IMR-90 (cell line): Measurements from ENCODE around the gene B9D1. TPM values are rescaled to one million over a fixed set of nuclear protein-coding genes. Genes with fewer than 3 reads are reported as not detected.
A peak's percentile ranks its signal among the peaks of the same experiment; 100 is the strongest.

Experiments used
- ATAC-seq: fragments of 200-7000 bp; cut with Tn5 transposase; 2 replicates; pipeline ENCODE4 v1.9.1; 2020; ENCODE audit warnings: low read depth, mild to moderate bottlenecking, moderate library complexity
- BruUV-seq: library from RNA; stranded (reverse); fragments of 400-500 nt; replicated peaks from 2 replicates; lab custom pipeline; 2021; lab: Mats Ljungman, UMichigan
- CTCF ChIA-PET: fragments of 300-600 bp; formaldehyde crosslinking; extraction: SDS; loops from one replicate; lab custom pipeline; 2021; ENCODE audit warnings: antibody characterized with exemption; lab: Yijun Ruan, JAX
- POLR2A ChIA-PET: fragments of 300-600 bp; sonication (Branson Sonifier 250); formaldehyde crosslinking; loops from one replicate; lab custom pipeline; 2022; ENCODE audit warnings: antibody characterized with exemption; ENCODE audit not compliant: unreplicated experiment; lab: Charles Lee
- DNase-seq: peaks from one replicate; pipeline ENCODE4 v3.0.0; 2013
- H2AFZ ChIP-seq: replicated peaks from 2 replicates; pipeline ENCODE3; 2013; ENCODE audit warnings: low read length, mild to moderate bottlenecking; ENCODE audit not compliant: poor library complexity
- H2AK5ac ChIP-seq: 2 replicates; pipeline ENCODE4 v1.6.1; 2013; ENCODE audit warnings: low read depth, low read length, inconsistent platforms
- H2AK9ac ChIP-seq: replicated peaks from 2 replicates; pipeline ENCODE3; 2013; ENCODE audit warnings: mild to moderate bottlenecking, low read depth, low read length, moderate library complexity; ENCODE audit not compliant: poor library complexity
- H2BK120ac ChIP-seq: 2 replicates; pipeline ENCODE4 v1.6.1; 2013; ENCODE audit warnings: low read depth, low read length, inconsistent platforms
- H2BK15ac ChIP-seq: 3 replicates; pipeline ENCODE4 v1.6.1; 2013; ENCODE audit warnings: low read depth, low read length, inconsistent platforms
- H2BK20ac ChIP-seq: 2 replicates; pipeline ENCODE4 v1.6.1; 2013; ENCODE audit warnings: low read depth, mild to moderate bottlenecking, inconsistent platforms, low read length, moderate library complexity
- H2BK5ac ChIP-seq: 2 replicates; pipeline ENCODE4 v1.6.1; 2013; ENCODE audit warnings: mild to moderate bottlenecking, low read depth, low read length, inconsistent platforms; ENCODE audit not compliant: poor library complexity, severe bottlenecking
- H3K14ac ChIP-seq: replicated peaks from 2 replicates; pipeline ENCODE4 v1.6.1; 2013; ENCODE audit warnings: low read depth, low read length, inconsistent platforms
- H3K18ac ChIP-seq: 2 replicates; pipeline ENCODE4 v1.6.1; 2013; ENCODE audit warnings: low read depth, low read length, control low read depth
- H3K23ac ChIP-seq: 2 replicates; pipeline ENCODE4 v1.6.1; 2013; ENCODE audit warnings: low read depth, low read length, inconsistent platforms
- H3K27ac ChIP-seq: 2 replicates; pipeline ENCODE4 v1.5.1; 2013; ENCODE audit warnings: mild to moderate bottlenecking, control low read depth, low read length; ENCODE audit not compliant: insufficient read depth
- H3K27me3 ChIP-seq: 2 replicates; pipeline ENCODE4 v1.6.1; 2013; ENCODE audit warnings: low read length; ENCODE audit not compliant: control insufficient read depth, insufficient read depth
- H3K36me3 ChIP-seq: 2 replicates; pipeline ENCODE4 v1.6.1; 2013; ENCODE audit warnings: low read length, mixed read lengths; ENCODE audit not compliant: control insufficient read depth, insufficient read depth
- H3K4ac ChIP-seq: 2 replicates; pipeline ENCODE4 v1.6.1; 2013; ENCODE audit warnings: low read depth, low read length, inconsistent platforms
- H3K4me1 ChIP-seq: 2 replicates; pipeline ENCODE4 v1.6.1; 2013; ENCODE audit warnings: low read length, mixed read lengths; ENCODE audit not compliant: control insufficient read depth, insufficient read depth
- H3K4me2 ChIP-seq: 2 replicates; pipeline ENCODE4 v1.6.1; 2013; ENCODE audit warnings: low read depth, mild to moderate bottlenecking, control low read depth, low read length, moderate library complexity
- H3K4me3 ChIP-seq: 2 replicates; pipeline ENCODE4 v1.5.1; 2013; ENCODE audit warnings: low read depth, mild to moderate bottlenecking, control low read depth, low read length, moderate library complexity; ENCODE audit not compliant: insufficient read depth
- H3K56ac ChIP-seq: 2 replicates; pipeline ENCODE4 v1.6.1; 2013; ENCODE audit warnings: low read length, inconsistent platforms; ENCODE audit not compliant: insufficient read depth; ENCODE audit errors: extremely low read depth
- H3K79me1 ChIP-seq, 2 experiments: 2 replicates each; pipeline ENCODE4 v1.6.1; 2013; ENCODE audit warnings: low read length in 2 of 2, inconsistent platforms in 1 of 2, low read depth in 1 of 2
- H3K9ac ChIP-seq: 2 replicates; pipeline ENCODE4 v1.6.1; 2013; ENCODE audit warnings: low read depth, low read length, control low read depth
- H3K9me1 ChIP-seq: 2 replicates; pipeline ENCODE4 v1.6.1; 2013; ENCODE audit warnings: low read length, inconsistent platforms; ENCODE audit not compliant: insufficient read depth
- H3K9me3 ChIP-seq: 2 replicates; pipeline ENCODE4 v1.6.1; 2013; ENCODE audit warnings: low read length; ENCODE audit not compliant: control insufficient read depth, insufficient read depth
- H4K20me1 ChIP-seq: 2 replicates; pipeline ENCODE4 v1.6.1; 2013; ENCODE audit warnings: low read length, inconsistent platforms; ENCODE audit not compliant: insufficient read depth
- H4K5ac ChIP-seq: 2 replicates; pipeline ENCODE4 v1.6.1; 2013; ENCODE audit warnings: mild to moderate bottlenecking, low read depth, low read length, control low read depth
- H4K8ac ChIP-seq, 2 experiments: 2 replicates each; pipeline ENCODE4 v1.6.1; 2013; ENCODE audit warnings: low read depth in 2 of 2, low read length in 2 of 2, control low read depth in 1 of 2, inconsistent platforms in 1 of 2
- H4K91ac ChIP-seq: 2 replicates; pipeline ENCODE4 v1.6.1; 2013; ENCODE audit warnings: low read depth, low read length, inconsistent platforms; ENCODE audit not compliant: insufficient read depth
- CEBPB ChIP-seq: IDR thresholded peaks from 2 replicates; pipeline ENCODE4 v1.6.1; 2012; ENCODE audit warnings: low read depth, low read length, improper control_type of control experiment
- MAZ ChIP-seq: IDR thresholded peaks from 2 replicates; pipeline ENCODE4 v1.6.1; 2012; ENCODE audit warnings: low read depth, mild to moderate bottlenecking, low read length, improper control_type of control experiment, moderate library complexity, borderline replicate concordance
- WGBS, 2 experiments: methylation state at CpG; one replicate each; pipeline versions ENCODE4 v1.1.5 to v1.1.7; 2013; ENCODE audit warnings: missing lambda C conversion rate in 2 of 2; ENCODE audit not compliant: insufficient read length in 1 of 2; ENCODE audit errors: extremely low coverage in 2 of 2; 5-methylcytosine and 5-hydroxymethylcytosine counted together
- dilution Hi-C: fragments of 300-500 bp; cut with HindIII; formaldehyde crosslinking; loops from one replicate; pipeline ENCODE4 v1.14.3; 2018; ENCODE audit warnings: low sequenced_read_pairs; ENCODE audit not compliant: unreplicated experiment
- in situ Hi-C: fragments of 300-500 bp; cut with MboI; formaldehyde crosslinking; loops from 3 replicates; pipeline ENCODE4 v1.14.3; 2019; ENCODE audit warnings: low sequenced_read_pairs, inconsistent platforms, mixed read lengths
- intact Hi-C: fragments of 100-400 bp; cut with micrococcal nuclease; formaldehyde crosslinking; loops from 2 replicates; pipeline ENCODE4 v1.10.0; 2022
- polyA plus RNA-seq, 3 experiments: library from polyadenylated mRNA; depleted of rRNA; stranded (reverse); fragments of >200 nt; gene quantifications; 2 replicates each; pipeline ENCODE4 v1.2.3, GENCODE V29; 2012; ENCODE audit warnings: low replicate concordance in 1 of 3
- total RNA-seq: library from RNA; depleted of rRNA; stranded (reverse); fragments of >200 nt; gene quantifications from 2 replicates; pipeline ENCODE4 v1.2.3, GENCODE V29; 2012

Gene B9D1
- total and polyA plus RNA-seq, 2 of the 4 experiments (the other 2 are of a cell fraction): 42.5 to 43.8 TPM

- H2BK15ac ChIP-seq: no peak overlapping the region
- no peak overlapping the region for H3K56ac ChIP-seq
- H3K27ac ChIP-seq: no peak overlapping the region
- CTCF ChIA-PET: no interaction called here
- no peak overlapping the region for H4K91ac ChIP-seq
- H3K23ac ChIP-seq: no peak overlapping the region
- no peaks in the 10 kb centered on the region for H4K20me1 ChIP-seq
- no TSS peak for BruUV-seq
- no peak overlapping the region for H2BK120ac ChIP-seq
- H3K79me1 ChIP-seq: peaks cover 4 to 11% of the 10 kb centered on the region in 2 experiments; a peak in 3 of 4 replicates
- no peaks in the 10 kb centered on the region for H3K27me3 ChIP-seq
- H3K9ac ChIP-seq: no peak overlapping the region
- H2AFZ ChIP-seq: no peak overlapping the region
- TF ChIP-seq MAZ (no peak), CEBPB (no peak)
- H2BK20ac ChIP-seq: no peak overlapping the region
- no peak overlapping the region for H3K4ac ChIP-seq
- peaks cover 6% of the 10 kb centered on the region for H3K36me3 ChIP-seq
- no peak overlapping the region for H3K4me2 ChIP-seq
- no peak overlapping the region for H4K8ac ChIP-seq
- H4K5ac ChIP-seq: no peak overlapping the region
- no peak overlapping the region for H3K14ac ChIP-seq
- no peak overlapping the region for H3K18ac ChIP-seq
- POLR2A ChIA-PET: no interaction called here
- H2BK5ac ChIP-seq: no peak overlapping the region
- H3K4me3 ChIP-seq: no peak overlapping the region
- ATAC-seq (no peak), DNase-seq (no peak)
- H2AK9ac ChIP-seq: no peak overlapping the region
- H3K9me1 ChIP-seq: peaks cover 9% of the 10 kb centered on the region
- peak overlapping the region; percentile 15; the same call in 1 of the 2 replicates for H2AK5ac ChIP-seq
- dilution Hi-C loops: no loop called here
- H3K4me1 ChIP-seq: peaks cover 10% of the 10 kb centered on the region
- in situ Hi-C loops: loop anchor here (5.0 kb wide), 2 partner anchors 87 to 402 kb away; no protein-coding TSS in a partner anchor
- intact Hi-C loops: loop anchor here (5.0 kb wide), 2 partner anchors 287 to 312 kb away; partner anchors contain the start of gene ALDH3A2
- 94% methylated on average over 6 of the region's 8 CpGs; no CpG with 5 or more reads in 1 of the 2 experiments for WGBS, 2 experiments
- no peaks in the 10 kb centered on the region for H3K9me3 ChIP-seq
Observed at GRCh38 chr17:19360772-19361171, 1.8 kb downstream of the B9D1 start.
